ENCODE data around the gene MOCS3.
A peak's percentile ranks its signal among the peaks of the same experiment; 100 is the strongest.

The MOCS3 gene

GRCh38 chr20:50958615-50959542, at the start of gene MOCS3:
Gene MOCS3 (plus strand): TSS chr20:50958818. CDS start chr20:50958843, 25 bp downstream.
- DNase-seq, result peak; percentile 95

- no peak for DNase-seq
These were observed 49.2 kb upstream of the MOCS3 start for GRCh38 chr20:50909413-50909812.

- no peak for DNase-seq
These were observed 47.6 kb upstream of the MOCS3 start for GRCh38 chr20:50911030-50911429.

GRCh38 chr20:50911716-50912115, 46.9 kb upstream of the MOCS3 start:
- DNase-seq, result no peak

- DNase-seq, result no peak
These were observed 44.8 kb upstream of the MOCS3 start for GRCh38 chr20:50913690-50914375.

GRCh38 chr20:50915424-50915823, 43.2 kb upstream of the MOCS3 start:
- DNase-seq, result no peak

- no peak for DNase-seq
These were observed 42.4 kb upstream of the MOCS3 start for GRCh38 chr20:50916257-50916656.

GRCh38 chr20:50916934-50917333, 41.7 kb upstream of the MOCS3 start:
- DNase-seq, result no peak

- DNase-seq, result no peak
These were observed 40.2 kb upstream of the MOCS3 start for GRCh38 chr20:50918403-50918802.

GRCh38 chr20:50919567-50919966, 39.1 kb upstream of the MOCS3 start:
- DNase-seq, result no peak

GRCh38 chr20:50920997-50921396, 37.6 kb upstream of the MOCS3 start:
- DNase-seq, result no peak

GRCh38 chr20:50921803-50922501, 36.7 kb upstream of the MOCS3 start:
- DNase-seq, result no peak

- no peak for DNase-seq
These were observed 34.2 kb upstream of the MOCS3 start for GRCh38 chr20:50924261-50924920.

- DNase-seq, result no peak
These were observed 32.1 kb upstream of the MOCS3 start for GRCh38 chr20:50926530-50926929.

- no peak for DNase-seq
These were observed 30.1 kb upstream of the MOCS3 start for GRCh38 chr20:50928469-50928868.

- DNase-seq, result peak; percentile 90
These were observed 29.1 kb upstream of the MOCS3 start for GRCh38 chr20:50929299-50930138.

- no peak for DNase-seq
These were observed 28.3 kb upstream of the MOCS3 start for GRCh38 chr20:50930139-50930975.

- DNase-seq, result no peak
These were observed 27.7 kb upstream of the MOCS3 start for GRCh38 chr20:50930976-50931305.

GRCh38 chr20:50931306-50932015, 27.2 kb upstream of the MOCS3 start, which contains the start of gene ADNP:
Gene ADNP (minus strand): TSS chr20:50931437. CDS start chr20:50903996, 27,441 bp downstream.
- peak; percentile 95 for DNase-seq

GRCh38 chr20:50932016-50932485, 26.6 kb upstream of the MOCS3 start:
- DNase-seq, result no peak

All from T1000 (cell line).